NCI-H82 treated with DMSO at 0.1 percent for 48 hours (cell line): ENCODE measurements around the gene PKD1.
A peak's percentile ranks its signal among the peaks of the same experiment; 100 is the strongest.

Experiments used
- DNase-seq: peaks from one replicate; lab custom pipeline; 2025; ENCODE audit not compliant: unreplicated experiment; lab: John Stamatoyannopoulos, UW

PKD1 gene

GRCh38 chr16:2056681-2057407 lies 78.9 kb downstream of the PKD1 start:
- DNase-seq: no peak

- DNase-seq: no peak
These were observed 79.6 kb downstream of the PKD1 start for GRCh38 chr16:2056077-2056476.

- no peak for DNase-seq
These were observed 81.0 kb downstream of the PKD1 start for GRCh38 chr16:2054543-2055245.

GRCh38 chr16:2053897-2054296 lies 81.8 kb downstream of the PKD1 start:
- DNase-seq: no peak

GRCh38 chr16:2053211-2053610 lies 82.5 kb downstream of the PKD1 start:
- no peak for DNase-seq

GRCh38 chr16:2048116-2048543 lies 87.6 kb downstream of the PKD1 start:
- no peak for DNase-seq

GRCh38 chr16:2047330-2048115 lies 88.2 kb downstream of the PKD1 start, which contains the start of the genes NTHL1 and TSC2:
NTHL1 (minus strand) TSS chr16:2047834; CDS start chr16:2047823, 11 bp downstream.
TSC2 (plus strand) TSS chr16:2047985; CDS start chr16:2048616, 631 bp downstream.
- DNase-seq: peak; percentile 83

GRCh38 chr16:2046893-2047329 lies 88.8 kb downstream of the PKD1 start:
- DNase-seq: no peak

- no peak for DNase-seq
These were observed 89.5 kb downstream of the PKD1 start for GRCh38 chr16:2045965-2046892.

- DNase-seq: no peak
These were observed 91.2 kb downstream of the PKD1 start for GRCh38 chr16:2044541-2044940.

GRCh38 chr16:2043667-2044451 lies 91.8 kb downstream of the PKD1 start:
- no peak for DNase-seq

GRCh38 chr16:2042986-2043666 lies 92.6 kb downstream of the PKD1 start:
- DNase-seq: no peak

- no peak for DNase-seq
These were observed 93.3 kb downstream of the PKD1 start for GRCh38 chr16:2042171-2042985.

- DNase-seq: no peak
These were observed 94.7 kb downstream of the PKD1 start for GRCh38 chr16:2040787-2041522.

GRCh38 chr16:2040041-2040786 lies 95.5 kb downstream of the PKD1 start:
- DNase-seq: no peak

GRCh38 chr16:2039274-2040031 lies 96.2 kb downstream of the PKD1 start:
- DNase-seq: no peak
